HCT116 (cell line): Measurements from ENCODE around the gene SLC1A4. TPM values are rescaled to one million over a fixed set of nuclear protein-coding genes. Genes with fewer than 3 reads are reported as not detected.

Source experiments
- ATAC-seq: fragments of 200-7000 bp; cut with Tn5 transposase; 2 replicates; pipeline ENCODE4 v1.9.1; 2020; ENCODE audit warnings: mild to moderate bottlenecking, moderate library complexity
- BruUV-seq: library from RNA; stranded (reverse); fragments of 400-500 nt; replicated peaks from 2 replicates; lab custom pipeline; 2021; lab: Mats Ljungman, UMichigan
- CTCF ChIA-PET: fragments of 300-600 bp; sonication (Branson Sonifier 250); formaldehyde crosslinking; loops from one replicate; lab custom pipeline; 2021; ENCODE audit warnings: antibody characterized with exemption; lab: Charles Lee
- POLR2A ChIA-PET: fragments of 300-600, 350-600 bp; sonication (Branson Sonifier 250); formaldehyde crosslinking; loops from one replicate; lab custom pipeline; 2021; ENCODE audit warnings: antibody characterized with exemption; lab: Charles Lee
- RAD21 ChIA-PET, 2 experiments: fragments of 300-600 bp; sonication (Branson Sonifier 250); formaldehyde crosslinking; loops; one replicate each; lab custom pipeline; 2023; ENCODE audit warnings: low total read pairs in 2 of 2; ENCODE audit not compliant: uncharacterized antibody in 2 of 2, unreplicated experiment in 2 of 2, low non-redundant PET in 1 of 2; lab: Charles Lee
- DNase-seq: peaks from one replicate; pipeline ENCODE4 v3.0.0-alpha.2; 2010; ENCODE audit warnings: low read depth, low spot score
- H2AFZ ChIP-seq: fragments of 200-600 bp; shearing (Covaris generic), sonication (generic); 2 replicates; pipeline ENCODE4 v1.6.1; 2017; ENCODE audit warnings: low read depth, mixed run types, mixed read lengths, antibody characterized with exemption, low read length; ENCODE audit not compliant: poor library complexity, severe bottlenecking
- H3K27ac ChIP-seq: 2 replicates; pipeline ENCODE4 v1.5.1; 2012; ENCODE audit warnings: low read depth, low read length
- H3K27me3 ChIP-seq: fragments of 200-600 bp; sonication (generic); 2 replicates; pipeline ENCODE4 v1.6.1; 2016; ENCODE audit warnings: mixed run types, low read length, mixed read lengths; ENCODE audit not compliant: insufficient read depth
- H3K36me3 ChIP-seq, 2 experiments: fragments of 200-500 bp in 1 of 2; fragments of 200-600 bp in 1 of 2; sonication (Bioruptor generic) in 1 of 2; sonication (generic) in 1 of 2; 2 replicates each; pipeline versions ENCODE4 v1.5.1 to v1.6.1; 2014 to 2016; ENCODE audit warnings: low read length in 2 of 2, inconsistent platforms in 1 of 2, mixed read lengths in 1 of 2, mixed run types in 1 of 2; ENCODE audit not compliant: insufficient read depth in 2 of 2, control insufficient read depth in 1 of 2
- H3K4me1 ChIP-seq, 2 experiments: fragments of 200-600 bp in 1 of 2; sonication (generic) in 1 of 2; 2 replicates each; pipeline versions ENCODE4 v1.5.1 to v1.6.1; 2012 to 2017; ENCODE audit warnings: low read length in 2 of 2, inconsistent platforms in 1 of 2, mild to moderate bottlenecking in 1 of 2, mixed read lengths in 1 of 2, mixed run types in 1 of 2, moderate library complexity in 1 of 2; ENCODE audit not compliant: insufficient read depth in 2 of 2, control insufficient read depth in 1 of 2
- H3K4me2 ChIP-seq: fragments of 200-600 bp; sonication (generic); 2 replicates; pipeline ENCODE4 v1.6.1; 2017; ENCODE audit warnings: mixed run types, low read length, mixed read lengths
- H3K4me3 ChIP-seq, 2 experiments: fragments of 200-600 bp in 1 of 2; sonication (generic) in 1 of 2; replicated peaks in 1 of 2; 2 replicates each; pipeline ENCODE4 v1.5.1; 2011 to 2016; ENCODE audit warnings: low read length in 2 of 2, control low read depth in 1 of 2, low read depth in 1 of 2, mild to moderate bottlenecking in 1 of 2, mixed read lengths in 1 of 2, mixed run types in 1 of 2
- H3K79me2 ChIP-seq: fragments of 200-600 bp; sonication (generic); 2 replicates; pipeline ENCODE4 v1.6.1; 2017; ENCODE audit warnings: mild to moderate bottlenecking, mixed run types, low read length, moderate library complexity, mixed read lengths; ENCODE audit not compliant: insufficient read depth
- H3K9ac ChIP-seq: fragments of 200-600 bp; sonication (generic); 2 replicates; pipeline ENCODE4 v1.6.1; 2016; ENCODE audit warnings: low read length, mixed read lengths
- H3K9me2 ChIP-seq: fragments of 200-600 bp; sonication (generic), shearing (Covaris generic); 2 replicates; pipeline ENCODE4 v1.6.1; 2017; ENCODE audit warnings: mixed run types, mild to moderate bottlenecking, moderate library complexity; ENCODE audit not compliant: insufficient read depth
- H3K9me3 ChIP-seq, 2 experiments: fragments of 200-500 bp in 1 of 2; fragments of 200-600 bp in 1 of 2; sonication (Bioruptor generic) in 1 of 2; sonication (generic) in 1 of 2; 2 replicates each; pipeline ENCODE4 v1.6.1; 2014 to 2017; ENCODE audit warnings: low read length in 2 of 2, mixed read lengths in 2 of 2, inconsistent platforms in 1 of 2, low read depth in 1 of 2, mild to moderate bottlenecking in 1 of 2, mixed run types in 1 of 2, moderate library complexity in 1 of 2; ENCODE audit not compliant: control insufficient read depth in 1 of 2, insufficient read depth in 1 of 2
- H4K20me1 ChIP-seq: fragments of 200-600 bp; sonication (generic), shearing (Covaris generic); 2 replicates; pipeline ENCODE4 v1.6.1; 2017; ENCODE audit warnings: mixed run types, mild to moderate bottlenecking, moderate library complexity; ENCODE audit not compliant: insufficient read depth
- CBX3 ChIP-seq: IDR thresholded peaks from 2 replicates; pipeline ENCODE4 v1.6.1; 2012; ENCODE audit warnings: low read depth
- EZH2 ChIP-seq: fragments of 200-600 bp; sonication (generic); IDR thresholded peaks from 2 replicates; pipeline ENCODE4 v1.6.1; 2017; ENCODE audit warnings: antibody characterized with exemption, mixed run types
- EZH2phosphoT487 ChIP-seq: fragments of 200-600 bp; IDR thresholded peaks from 2 replicates; pipeline ENCODE4 v1.6.1; 2018; ENCODE audit warnings: antibody characterized with exemption, borderline replicate concordance
- FOSL1 ChIP-seq: IDR thresholded peaks from 2 replicates; pipeline ENCODE4 v1.6.1; 2012; ENCODE audit warnings: low read depth
- JUND ChIP-seq: IDR thresholded peaks from 2 replicates; pipeline ENCODE4 v1.6.1; 2012
- POLR2AphosphoS5 ChIP-seq: IDR thresholded peaks from 2 replicates; pipeline ENCODE4 v1.6.1; 2011; ENCODE audit warnings: mild to moderate bottlenecking, low read depth, low read length, moderate library complexity
- RAD21 ChIP-seq: IDR thresholded peaks from 2 replicates; pipeline ENCODE4 v1.6.1; 2012; ENCODE audit warnings: low read depth, mild to moderate bottlenecking
- SRF ChIP-seq: IDR thresholded peaks from 2 replicates; pipeline ENCODE4 v1.6.1; 2012; ENCODE audit warnings: low read depth
- YY1 ChIP-seq: IDR thresholded peaks from 2 replicates; pipeline ENCODE4 v1.6.1; 2011; ENCODE audit warnings: low read length, low read depth, moderate library complexity, mild to moderate bottlenecking; ENCODE audit not compliant: insufficient replicate concordance; ENCODE audit errors: extremely low read depth
- ZFX ChIP-seq: fragments of 450-650 bp; IDR thresholded peaks from 2 replicates; pipeline ENCODE4 v1.6.1; 2017
- intact Hi-C: fragments of 100-400 bp; cut with micrococcal nuclease; formaldehyde crosslinking; loops from 2 replicates; pipeline ENCODE4 v1.10.0; 2022
- total RNA-seq: library from RNA; stranded (reverse); gene quantifications from one replicate; pipeline ENCODE4 v1.2.1, GENCODE V29; 2021; ENCODE audit not compliant: unreplicated experiment
- TF ChIP-seq, protein P1 (sequence below), 3 experiments: fragments of 200-600 bp in 1 of 3; sonication (generic) in 1 of 3; IDR thresholded peaks in 2 of 3; conservative IDR thresholded peaks in 1 of 3; 2 replicates each; pipeline ENCODE4 v1.5.1; 2012 to 2017; ENCODE audit warnings: low read depth in 2 of 3, low read length in 2 of 3, antibody characterized with exemption in 1 of 3, borderline replicate concordance in 1 of 3, control low read depth in 1 of 3, mild to moderate bottlenecking in 1 of 3, mixed read lengths in 1 of 3, mixed run types in 1 of 3, moderate library complexity in 1 of 3; ENCODE audit not compliant: insufficient read depth in 1 of 3

Gene SLC1A4
- total RNA-seq, 1 experiment from 2014 or later = 9.2 TPM

DNA sequence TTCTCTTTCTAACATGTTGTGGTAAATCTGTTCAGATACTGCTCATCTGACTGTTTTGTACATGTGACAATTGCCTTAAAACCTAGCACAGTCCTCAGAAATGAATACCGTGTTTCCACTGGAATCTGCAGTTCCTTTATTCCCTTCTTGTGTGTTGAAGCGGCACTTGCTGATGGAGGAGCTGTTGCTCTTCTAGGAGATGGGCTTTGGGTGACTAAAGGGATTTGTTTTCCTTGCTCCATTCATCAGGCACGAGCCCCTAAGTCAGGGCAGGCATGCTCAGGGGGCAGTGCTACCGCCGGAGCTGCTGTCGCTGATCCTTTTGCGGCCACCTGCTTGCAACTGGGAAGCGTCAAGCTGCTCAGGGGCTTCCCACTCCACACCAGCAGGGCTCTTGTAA lies 34.5 kb downstream of the SLC1A4 start:
- Histone ChIP-seq H3K36me3 (no peaks in the 10 kb centered on the region), H3K9me2 (no peaks in the 10 kb centered on the region), H3K9ac (no peak overlapping the region), H3K4me3 (no peak overlapping the region), H3K9me3 (no peaks in the 10 kb centered on the region), H3K79me2 (no peaks in the 10 kb centered on the region), H2AFZ (no peak overlapping the region), H4K20me1 (no peaks in the 10 kb centered on the region), H3K27ac (no peak overlapping the region), H3K4me1 (peaks cover 0 to 7% of the 10 kb centered on the region in 2 experiments; a peak in 1 of 4 replicates), H3K4me2 (no peak overlapping the region), H3K27me3 (no peaks in the 10 kb centered on the region)
- intact Hi-C loops = no loop called here
- ATAC-seq (no peak), DNase-seq (no peak)
- ChIA-PET CTCF (no interaction called here), RAD21 (no interaction called here), POLR2A (no interaction called here)
- no TSS peak for BruUV-seq
- TF ChIP-seq EZH2 (no peak), YY1 (no peak)

DNA sequence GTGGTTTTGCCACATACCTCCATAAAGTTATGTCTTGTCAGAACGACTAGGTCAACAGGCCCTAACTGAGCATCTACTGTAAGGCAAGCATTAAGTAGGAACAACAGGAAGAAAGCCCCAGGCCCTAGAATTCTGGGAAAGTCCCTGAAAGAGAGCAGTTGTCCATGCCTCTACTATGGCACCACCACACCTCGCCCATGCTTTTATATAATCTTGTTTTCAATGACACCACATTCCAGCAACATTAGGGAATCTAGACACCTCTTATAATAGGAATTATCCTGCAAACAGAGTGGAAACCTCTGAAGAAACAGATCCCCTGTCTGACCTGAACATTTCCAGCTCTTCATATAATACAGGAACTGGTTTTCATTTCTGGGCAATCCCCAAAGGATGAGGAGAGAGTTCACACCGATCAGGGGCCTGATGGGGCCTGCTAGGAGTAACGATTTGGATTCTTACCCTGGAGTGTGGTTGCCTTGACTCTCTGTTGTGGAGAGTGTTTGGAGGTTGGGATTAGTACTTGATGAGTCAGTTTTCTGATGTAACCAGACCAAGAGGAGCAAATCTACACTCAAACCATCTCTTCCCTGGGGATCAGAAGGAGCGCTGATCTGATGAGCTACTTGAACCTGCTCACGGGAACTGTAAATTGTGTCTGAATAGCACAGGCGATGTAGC lies 35.1 kb downstream of the SLC1A4 start:
- H3K27me3 ChIP-seq = no peaks in the 10 kb centered on the region
- H2AFZ ChIP-seq = no peak overlapping the region
- no peaks in the 10 kb centered on the region for H3K79me2 ChIP-seq
- RAD21 ChIA-PET = no interaction called here
- no TSS peak for BruUV-seq
- no peak overlapping the region for H3K4me3 ChIP-seq
- H3K4me1 ChIP-seq = peaks cover 0 to 7% of the 10 kb centered on the region in 2 experiments; a peak in 1 of 4 replicates
- TF ChIP-seq, protein P1, sequence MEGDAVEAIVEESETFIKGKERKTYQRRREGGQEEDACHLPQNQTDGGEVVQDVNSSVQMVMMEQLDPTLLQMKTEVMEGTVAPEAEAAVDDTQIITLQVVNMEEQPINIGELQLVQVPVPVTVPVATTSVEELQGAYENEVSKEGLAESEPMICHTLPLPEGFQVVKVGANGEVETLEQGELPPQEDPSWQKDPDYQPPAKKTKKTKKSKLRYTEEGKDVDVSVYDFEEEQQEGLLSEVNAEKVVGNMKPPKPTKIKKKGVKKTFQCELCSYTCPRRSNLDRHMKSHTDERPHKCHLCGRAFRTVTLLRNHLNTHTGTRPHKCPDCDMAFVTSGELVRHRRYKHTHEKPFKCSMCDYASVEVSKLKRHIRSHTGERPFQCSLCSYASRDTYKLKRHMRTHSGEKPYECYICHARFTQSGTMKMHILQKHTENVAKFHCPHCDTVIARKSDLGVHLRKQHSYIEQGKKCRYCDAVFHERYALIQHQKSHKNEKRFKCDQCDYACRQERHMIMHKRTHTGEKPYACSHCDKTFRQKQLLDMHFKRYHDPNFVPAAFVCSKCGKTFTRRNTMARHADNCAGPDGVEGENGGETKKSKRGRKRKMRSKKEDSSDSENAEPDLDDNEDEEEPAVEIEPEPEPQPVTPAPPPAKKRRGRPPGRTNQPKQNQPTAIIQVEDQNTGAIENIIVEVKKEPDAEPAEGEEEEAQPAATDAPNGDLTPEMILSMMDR (IDR thresholded peaks at IDR 0.05 in 2 of 3, conservative IDR thresholded peaks at IDR 0.05 in 1 of 3; ENCODE audit: borderline replicate concordance in 1 of 3, insufficient read depth in 1 of 3, low read depth in 2 of 3, low read length in 2 of 3) = no peak
- no peak for TF ChIP-seq EZH2phosphoT487
- no peak for TF ChIP-seq SRF
- TF ChIP-seq EZH2 = no peak
- TF ChIP-seq FOSL1 = peak; percentile 60
- TF ChIP-seq JUND = peak; percentile 42; the same call in 1 of the 2 replicates
- TF ChIP-seq RAD21 = no peak
- TF ChIP-seq ZFX = no peak
- TF ChIP-seq CBX3 = no peak
- 0 out of 2 replicates have a peak, but pooled peaks have one; percentile 15 for TF ChIP-seq POLR2AphosphoS5
- TF ChIP-seq, all 23 proteins: peak for 3
- POLR2A ChIA-PET = no interaction called here
- peak; percentile 12 for DNase-seq
- H3K36me3 ChIP-seq = no peaks in the 10 kb centered on the region
- no peak overlapping the region for H3K27ac ChIP-seq
- CTCF ChIA-PET = no interaction called here
- no peaks in the 10 kb centered on the region for H3K9me2 ChIP-seq
- no peaks in the 10 kb centered on the region for H3K9me3 ChIP-seq
- H3K4me2 ChIP-seq = peak overlapping the region; percentile 4; the same call in 1 of the 2 replicates
- intact Hi-C loops = no loop called here
- no peak for ATAC-seq
- no peak overlapping the region for H3K9ac ChIP-seq
- no peaks in the 10 kb centered on the region for H4K20me1 ChIP-seq
